HFFc6 (cell line): ENCODE data around the gene CERS6. TPM values are rescaled to one million over a fixed set of nuclear protein-coding genes. Genes with fewer than 3 reads are reported as not detected.

Source experiments
- DNase-seq: peaks from one replicate; pipeline ENCODE4 v3.0.0-alpha.2; 2018
- H3K27ac Mint-ChIP-seq: 2 replicates; pipeline ENCODE4 v1.8.0; 2020; ENCODE audit warnings: mild to moderate bottlenecking, mixed read lengths
- H3K27me3 Mint-ChIP-seq: 2 replicates; pipeline ENCODE4 v1.8.0; 2021; ENCODE audit warnings: mild to moderate bottlenecking, moderate library complexity, mixed read lengths; ENCODE audit not compliant: insufficient read depth
- H3K36me3 Mint-ChIP-seq: 2 replicates; pipeline ENCODE4 v1.8.0; 2021; ENCODE audit warnings: low read depth, mixed read lengths
- H3K4me1 Mint-ChIP-seq: 2 replicates; pipeline ENCODE4 v1.8.0; 2020; ENCODE audit warnings: low read depth, mixed read lengths
- H3K4me3 Mint-ChIP-seq: 2 replicates; pipeline ENCODE4 v1.8.0; 2020; ENCODE audit warnings: mild to moderate bottlenecking, moderate library complexity, mixed read lengths
- H3K9me3 Mint-ChIP-seq: 2 replicates; pipeline ENCODE4 v1.8.0; 2020; ENCODE audit warnings: mild to moderate bottlenecking, mixed read lengths
- CTCF ChIP-seq: fragments of 200-600 bp; sonication (generic); IDR thresholded peaks from 2 replicates; pipeline ENCODE4 v1.5.0; 2021; ENCODE audit warnings: antibody characterized with exemption, mild to moderate bottlenecking
- total RNA-seq, 6 experiments: library from RNA; stranded (reverse); fragmentation: NEBNext Ultra II Directional; extraction: Animal tissue kit (Norgen Biotek cat#: 25700); gene quantifications; 2 replicates in 1 of 6; 3 replicates in 5 of 6; pipeline ENCODE4 v1.2.3, GENCODE V29; 2021

The CERS6 gene
- total RNA-seq, 6 experiments from 2014 or later = 6.2 to 9.9 (median 7.5) TPM

GRCh38 chr2:168793596-168793995 is 337.5 kb downstream of the CERS6 start:
- Mint-ChIP-seq H3K4me3 (no peak overlapping the region), H3K27ac (no peak overlapping the region), H3K9me3 (no peaks in the 10 kb centered on the region), H3K36me3 (no peaks in the 10 kb centered on the region), H3K4me1 (no peaks in the 10 kb centered on the region), H3K27me3 (peaks cover 4% of the 10 kb centered on the region; the same call in 1 of the 2 replicates)
- no peak for DNase-seq
- TF ChIP-seq CTCF = no peak

- DNase-seq = no peak
- Mint-ChIP-seq H3K4me3 (no peak overlapping the region), H3K9me3 (no peaks in the 10 kb centered on the region), H3K36me3 (no peaks in the 10 kb centered on the region), H3K27ac (no peak overlapping the region), H3K4me1 (no peaks in the 10 kb centered on the region), H3K27me3 (peaks cover 7% of the 10 kb centered on the region)
- no peak for TF ChIP-seq CTCF
Measured at GRCh38 chr2:168794968-168795367, 338.9 kb downstream of the CERS6 start.

GRCh38 chr2:168796090-168796577 is 340.1 kb downstream of the CERS6 start:
- H3K4me1 Mint-ChIP-seq = no peaks in the 10 kb centered on the region
- H3K4me3 Mint-ChIP-seq = no peak overlapping the region
- H3K9me3 Mint-ChIP-seq = no peaks in the 10 kb centered on the region
- no peaks in the 10 kb centered on the region for H3K36me3 Mint-ChIP-seq
- no peak for DNase-seq
- no peak overlapping the region for H3K27ac Mint-ChIP-seq
- no peak for TF ChIP-seq CTCF
- H3K27me3 Mint-ChIP-seq = peaks cover 7% of the 10 kb centered on the region

GRCh38 chr2:168796583-168797285 is 340.7 kb downstream of the CERS6 start:
- TF ChIP-seq CTCF = no peak
- no peak for DNase-seq
- Mint-ChIP-seq H3K27me3 (peaks cover 7% of the 10 kb centered on the region), H3K4me1 (no peaks in the 10 kb centered on the region), H3K27ac (no peak overlapping the region), H3K36me3 (no peaks in the 10 kb centered on the region), H3K9me3 (no peaks in the 10 kb centered on the region), H3K4me3 (no peak overlapping the region)

- Mint-ChIP-seq H3K4me3 (no peak overlapping the region), H3K4me1 (no peaks in the 10 kb centered on the region), H3K36me3 (no peaks in the 10 kb centered on the region), H3K27ac (no peak overlapping the region), H3K27me3 (peaks cover 8% of the 10 kb centered on the region), H3K9me3 (no peaks in the 10 kb centered on the region)
- no peak for DNase-seq
- no peak for TF ChIP-seq CTCF
Measured at GRCh38 chr2:168797286-168797655, 341.2 kb downstream of the CERS6 start.
